Large intestine (tissue), 3 donors: ENCODE measurements around the gene EPN1. TPM values are rescaled to one million over a fixed set of nuclear protein-coding genes. Genes with fewer than 3 reads are reported as not detected.
A peak's percentile ranks its signal among the peaks of the same experiment; 100 is the strongest.

Source experiments
- DNase-seq, 2 donors: peaks; one replicate each; pipeline versions ENCODE4 v3.0.0 to v3.0.0-alpha.2; 2013
- H3K27ac ChIP-seq: one replicate; pipeline ENCODE4 v1.5.1; 2013; ENCODE audit warnings: low read length
- H3K27me3 ChIP-seq: 2 replicates; pipeline ENCODE4 v1.6.1; 2013; ENCODE audit warnings: low read length; ENCODE audit not compliant: control insufficient read depth, insufficient read depth
- H3K36me3 ChIP-seq: 2 replicates; pipeline ENCODE4 v1.6.1; 2013; ENCODE audit warnings: low read length; ENCODE audit not compliant: control insufficient read depth, insufficient read depth
- H3K4me1 ChIP-seq: one replicate; pipeline ENCODE4 v1.6.1; 2013; ENCODE audit warnings: low read length; ENCODE audit not compliant: control insufficient read depth, insufficient read depth
- H3K4me3 ChIP-seq: one replicate; pipeline ENCODE4 v1.5.1; 2013; ENCODE audit warnings: low read length
- H3K9me3 ChIP-seq: one replicate; pipeline ENCODE4 v1.6.1; 2013; ENCODE audit warnings: mild to moderate bottlenecking, low read depth, low read length, moderate library complexity; ENCODE audit not compliant: control insufficient read depth
- WGBS: methylation state at CpG from one replicate; pipeline ENCODE4 v1.1.5; 2013; ENCODE audit warnings: low lambda C conversion rate; ENCODE audit not compliant: insufficient coverage; 5-methylcytosine and 5-hydroxymethylcytosine counted together
- polyA plus RNA-seq: library from polyadenylated mRNA; unstranded; fragments of 120-200 nt; gene quantifications from one replicate; pipeline ENCODE4 v1.2.1, GENCODE V29; 2013

EPN1 gene
- polyA plus RNA-seq, 1 donor: 153 TPM

DNA sequence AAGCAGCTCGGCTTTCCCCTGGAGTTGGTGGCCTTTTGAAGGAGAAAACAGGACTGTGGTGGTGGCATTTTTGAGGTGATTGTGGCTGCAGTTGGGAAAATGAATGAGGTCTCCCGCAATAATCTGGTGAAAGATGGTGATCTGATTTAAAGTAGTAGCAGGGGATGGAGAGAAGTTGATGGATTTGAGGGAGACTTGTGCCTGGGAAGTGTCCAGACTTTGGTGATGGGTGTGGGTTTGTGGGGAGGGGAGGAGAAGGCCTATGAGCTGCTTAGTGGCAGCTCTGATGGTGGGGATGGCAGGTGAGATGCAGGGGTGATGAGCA is 4.0 kb upstream of the EPN1 start:
- H3K4me3 ChIP-seq: no peak overlapping the region
- H3K9me3 ChIP-seq: no peaks in the 10 kb centered on the region
- no CpG with 5 or more reads among the region's 2 CpGs for WGBS
- H3K4me1 ChIP-seq: peaks cover 19% of the 10 kb centered on the region
- H3K36me3 ChIP-seq: peaks cover 65% of the 10 kb centered on the region
- no peaks in the 10 kb centered on the region for H3K27me3 ChIP-seq
- no peak overlapping the region for H3K27ac ChIP-seq
- DNase-seq: no peak

DNA sequence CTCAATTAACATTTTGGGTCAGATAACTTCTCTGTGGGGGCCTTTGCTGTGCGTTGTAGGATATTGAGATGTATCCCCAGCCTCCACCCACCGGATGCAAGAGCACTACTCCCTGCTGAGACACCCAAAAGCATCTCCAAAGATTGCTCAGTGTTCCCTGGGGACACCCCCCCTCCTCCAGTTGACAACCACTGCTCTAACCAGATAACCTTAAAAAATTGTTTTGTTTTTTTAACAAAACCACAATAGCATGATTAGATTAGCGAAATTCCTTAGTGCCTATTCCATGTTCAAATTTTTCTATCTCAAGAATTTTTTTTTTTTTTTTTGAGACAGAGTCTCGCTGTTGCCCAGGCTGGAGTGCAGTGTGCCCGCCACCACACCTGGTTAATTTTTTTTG is 2.6 kb upstream of the EPN1 start:
- no peak overlapping the region for H3K4me3 ChIP-seq
- H3K27ac ChIP-seq: no peak overlapping the region
- no peaks in the 10 kb centered on the region for H3K9me3 ChIP-seq
- H3K4me1 ChIP-seq: peaks cover 23% of the 10 kb centered on the region
- H3K36me3 ChIP-seq: peaks cover 53% of the 10 kb centered on the region
- no peak for DNase-seq
- no peaks in the 10 kb centered on the region for H3K27me3 ChIP-seq
- 100% methylated on average over 1 of the region's 5 CpGs for WGBS

DNA sequence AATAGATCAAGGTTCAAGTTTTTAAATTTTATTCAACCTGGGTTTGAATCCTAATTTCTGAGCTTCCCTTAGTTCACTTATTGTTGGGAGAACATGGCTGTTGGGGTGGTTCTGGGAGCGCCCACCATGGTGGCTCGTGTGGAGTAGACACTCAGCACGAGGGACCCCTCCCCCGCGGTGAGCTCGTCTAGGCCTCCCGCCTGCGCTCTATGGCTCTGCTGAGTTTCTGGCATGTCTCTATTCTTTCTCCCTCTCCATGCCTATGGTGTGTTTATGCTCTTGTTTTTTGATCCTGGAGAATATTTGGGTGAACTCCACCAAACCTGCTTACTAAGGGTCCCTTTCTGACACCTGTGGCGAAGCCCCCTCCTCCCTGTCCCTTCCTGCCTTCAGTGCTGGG is 1.6 kb upstream of the EPN1 start:
- Histone ChIP-seq H3K9me3 (no peaks in the 10 kb centered on the region), H3K27me3 (no peaks in the 10 kb centered on the region), H3K4me1 (peaks cover 26% of the 10 kb centered on the region), H3K27ac (no peak overlapping the region), H3K4me3 (no peak overlapping the region), H3K36me3 (peaks cover 53% of the 10 kb centered on the region)
- DNase-seq: no peak
- 83% methylated on average over 1 of the region's 9 CpGs for WGBS

DNA sequence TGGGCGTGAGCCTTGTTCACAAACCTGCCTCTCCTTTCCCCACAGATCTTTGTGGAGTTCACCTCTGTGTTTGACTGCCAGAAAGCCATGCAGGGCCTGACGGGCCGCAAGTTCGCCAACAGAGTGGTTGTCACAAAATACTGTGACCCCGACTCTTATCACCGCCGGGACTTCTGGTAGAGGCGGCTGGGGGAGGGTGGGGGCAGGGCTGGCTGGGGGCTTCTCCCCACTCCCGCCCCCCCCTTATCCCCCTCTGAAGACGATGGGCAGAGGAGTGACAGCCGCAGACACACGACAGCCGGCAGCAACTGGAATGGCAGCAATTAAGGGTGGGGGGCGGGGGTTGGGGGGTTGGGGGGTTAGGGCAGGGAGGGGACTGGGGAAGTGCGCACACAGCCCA is 1.1 kb upstream of the EPN1 start:
- Histone ChIP-seq H3K9me3 (no peaks in the 10 kb centered on the region), H3K4me1 (peaks cover 22% of the 10 kb centered on the region), H3K36me3 (peaks cover 53% of the 10 kb centered on the region), H3K27me3 (no peaks in the 10 kb centered on the region), H3K4me3 (no peak overlapping the region), H3K27ac (no peak overlapping the region)
- DNase-seq: no peak
- WGBS: no CpG with 5 or more reads among the region's 15 CpGs

DNA sequence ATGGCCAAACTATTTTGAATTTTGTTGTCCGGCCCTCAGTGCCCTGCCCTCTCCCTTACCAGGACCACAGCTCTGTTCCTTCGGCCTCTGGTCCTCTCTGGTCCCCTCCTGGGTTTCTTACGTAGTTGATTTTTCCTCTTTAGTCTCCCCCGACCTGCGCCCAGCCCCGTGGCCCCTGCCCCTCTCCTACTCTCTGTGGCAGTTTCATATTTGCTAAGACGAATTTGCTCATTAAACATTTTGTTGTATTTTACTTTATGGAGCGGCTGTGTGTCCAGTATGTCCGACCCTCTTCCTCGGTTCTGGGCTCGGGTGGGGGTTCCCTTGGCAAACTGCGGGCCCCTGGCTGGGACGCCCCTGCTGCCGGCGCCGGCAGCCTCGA is 576 bp upstream of the EPN1 start:
- Histone ChIP-seq H3K27ac (peak overlapping the region; percentile 56), H3K4me3 (peak overlapping the region; percentile 53), H3K36me3 (peaks cover 53% of the 10 kb centered on the region), H3K9me3 (no peaks in the 10 kb centered on the region), H3K27me3 (no peaks in the 10 kb centered on the region), H3K4me1 (peaks cover 22% of the 10 kb centered on the region)
- no CpG with 5 or more reads among the region's 17 CpGs for WGBS
- DNase-seq: no peak

DNA sequence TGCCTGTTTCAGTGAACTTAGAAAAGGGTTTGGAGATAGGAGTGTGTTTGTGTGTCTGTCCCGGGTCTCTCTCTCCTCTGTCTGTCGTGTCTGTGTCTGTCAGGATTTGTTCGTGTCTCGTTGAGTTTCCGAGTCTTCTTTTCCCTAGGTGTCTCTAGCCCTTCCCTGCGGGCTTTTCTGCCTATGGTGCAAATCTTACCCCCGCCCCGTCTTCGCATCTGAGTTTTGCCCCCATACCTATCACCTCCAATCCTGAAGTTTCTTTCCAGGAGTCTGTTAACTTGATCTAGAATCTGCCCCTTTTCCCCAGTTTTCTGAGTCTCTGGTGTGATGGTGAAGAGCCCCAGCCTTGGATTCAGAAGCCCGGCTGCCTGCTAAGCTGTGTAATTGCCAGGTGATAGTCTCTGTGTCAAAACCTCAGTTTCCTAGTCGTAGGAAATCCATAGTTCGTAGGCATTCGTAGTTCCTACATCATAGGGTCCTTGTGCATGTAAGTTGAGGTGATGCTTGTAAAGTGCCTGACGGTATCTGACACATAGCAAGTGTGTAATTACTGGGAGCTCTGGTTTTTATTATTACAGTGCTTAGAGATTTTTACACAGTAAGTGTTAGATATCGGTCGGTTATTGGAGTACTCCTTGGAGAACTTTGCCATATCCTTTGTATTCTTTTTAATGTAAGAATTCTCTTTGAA is 782 bp downstream of the EPN1 start:
- H3K4me3 ChIP-seq: peak overlapping the region; percentile 88
- H3K4me1 ChIP-seq: peaks cover 22% of the 10 kb centered on the region
- WGBS: no CpG with 5 or more reads among the region's 16 CpGs
- peak overlapping the region; percentile 80 for H3K27ac ChIP-seq
- H3K36me3 ChIP-seq: peaks cover 53% of the 10 kb centered on the region
- DNase-seq: peak in 1 of 2 donors; percentile 17
- no peaks in the 10 kb centered on the region for H3K9me3 ChIP-seq
- no peaks in the 10 kb centered on the region for H3K27me3 ChIP-seq

DNA sequence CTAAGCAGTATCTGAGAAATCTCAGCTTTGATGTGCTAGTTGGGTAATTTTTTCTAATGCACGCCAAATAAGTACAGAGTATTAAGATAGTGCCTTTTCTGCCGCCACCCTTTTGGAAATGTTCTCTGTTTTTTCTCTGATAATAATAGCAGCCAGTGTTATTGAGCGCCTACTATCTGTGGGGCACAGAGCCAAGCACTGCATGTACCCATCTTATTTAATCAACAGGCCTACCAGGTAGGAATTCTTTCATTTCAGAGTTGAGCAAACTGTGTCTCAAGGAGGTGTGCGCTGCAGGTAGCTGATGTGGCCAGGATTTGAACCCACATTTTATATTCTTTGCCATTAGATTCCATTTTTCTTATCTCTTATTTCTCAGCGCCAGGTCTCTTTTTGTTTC is 1.4 kb downstream of the EPN1 start:
- H3K27me3 ChIP-seq: no peaks in the 10 kb centered on the region

DNA sequence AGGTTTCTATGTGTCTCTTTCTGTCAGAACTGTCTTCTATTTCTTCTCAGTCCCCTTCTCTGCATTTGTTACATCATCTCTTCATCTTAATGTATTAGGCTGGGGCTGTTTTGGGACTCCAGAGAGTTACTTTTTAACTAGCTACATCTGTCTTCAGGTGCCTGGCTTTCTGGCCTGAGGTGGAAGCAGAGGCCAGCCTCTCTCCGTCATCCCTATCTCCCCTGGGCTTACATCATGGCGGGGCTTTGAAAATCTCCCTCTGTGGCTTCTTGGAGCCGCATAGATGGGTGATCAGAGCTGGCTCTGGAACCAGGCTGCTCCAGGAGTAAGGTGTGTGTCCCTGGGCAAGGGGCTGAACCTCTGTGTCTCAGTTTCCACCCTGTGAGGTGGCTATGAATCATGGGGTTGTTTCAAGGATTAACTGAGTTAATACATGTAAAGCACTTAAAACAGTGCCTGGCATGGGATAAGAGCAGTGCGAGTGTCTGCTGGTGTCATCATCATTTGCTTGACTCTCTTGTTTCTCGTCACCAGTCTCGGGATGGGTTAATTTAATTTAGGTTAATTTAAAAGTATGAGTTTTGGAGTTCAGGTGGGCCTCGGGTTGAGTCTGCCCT is 2.0 kb downstream of the EPN1 start:
- Histone ChIP-seq H3K9me3 (no peaks in the 10 kb centered on the region), H3K4me1 (peaks cover 22% of the 10 kb centered on the region), H3K27ac (peak overlapping the region; percentile 80), H3K4me3 (peak overlapping the region; percentile 88), H3K36me3 (peaks cover 57% of the 10 kb centered on the region), H3K27me3 (no peaks in the 10 kb centered on the region)
- DNase-seq: peak in 1 of 2 donors; percentile 16
- no CpG with 5 or more reads among the region's 7 CpGs for WGBS

More for the DNA sequence above, 1.4 kb downstream of the EPN1 start:
- DNase-seq: no peak
- H3K27ac ChIP-seq: peak overlapping the region; percentile 80
- H3K4me1 ChIP-seq: peaks cover 22% of the 10 kb centered on the region
- peaks cover 55% of the 10 kb centered on the region for H3K36me3 ChIP-seq
- peak overlapping the region; percentile 88 for H3K4me3 ChIP-seq
- WGBS: 65% methylated on average over 4 of the region's 5 CpGs
- H3K9me3 ChIP-seq: no peaks in the 10 kb centered on the region

DNA sequence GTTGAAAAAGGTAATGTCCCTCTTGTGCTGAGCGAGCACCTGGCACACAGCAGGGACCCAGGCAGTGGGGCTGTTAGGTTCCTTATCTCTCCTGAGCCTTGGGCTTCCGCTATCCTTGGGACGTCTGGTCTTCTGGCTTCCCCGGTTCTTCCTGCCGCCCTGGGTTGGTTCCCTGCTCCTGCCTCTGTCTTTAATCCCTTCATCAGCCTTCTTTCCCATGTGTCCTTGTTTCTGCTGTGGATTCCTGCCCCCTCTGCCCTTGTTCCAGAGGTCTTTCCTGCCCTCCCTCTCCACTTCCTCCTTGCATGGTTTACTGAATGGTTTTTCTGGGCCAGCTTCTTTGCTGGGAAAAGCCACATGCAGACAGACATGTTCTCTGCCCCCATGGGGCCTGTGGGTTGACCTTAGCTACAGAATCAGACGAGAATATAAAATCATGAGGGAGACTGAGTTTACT is 2.6 kb downstream of the EPN1 start:
- 23% methylated on average over 4 of the region's 6 CpGs for WGBS
- H3K36me3 ChIP-seq: peaks cover 58% of the 10 kb centered on the region
- H3K4me1 ChIP-seq: peaks cover 22% of the 10 kb centered on the region

DNA sequence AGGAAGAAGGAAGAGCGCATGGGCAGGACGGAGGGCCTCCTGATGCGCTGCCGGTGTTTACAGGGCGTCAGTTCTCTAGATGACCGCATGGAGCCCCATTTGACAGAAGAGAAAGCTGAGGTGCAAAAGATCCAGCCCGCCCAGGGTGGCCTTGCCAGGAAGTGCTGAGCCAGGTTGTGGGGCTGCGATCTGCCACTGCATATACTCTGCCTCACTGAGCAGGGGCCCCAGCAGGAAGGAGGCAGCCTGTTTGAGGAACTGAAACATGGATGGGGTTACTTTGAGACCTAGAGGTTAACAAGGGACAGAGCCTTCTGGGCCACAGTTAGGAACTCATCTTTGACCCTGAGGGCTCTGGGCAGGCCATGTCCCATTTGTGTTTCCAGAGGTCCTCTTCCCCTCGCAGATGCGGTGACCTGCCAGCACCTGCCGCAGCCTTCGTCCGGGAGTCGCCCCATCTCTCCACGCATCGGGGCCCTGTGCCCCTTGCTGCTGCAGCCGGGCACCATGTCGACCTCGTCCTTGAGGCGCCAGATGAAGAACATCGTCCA is 3.2 kb downstream of the EPN1 start:
- no peak for DNase-seq
- Histone ChIP-seq H3K27me3 (no peaks in the 10 kb centered on the region), H3K4me3 (no peak overlapping the region), H3K27ac (peak overlapping the region; percentile 80), H3K4me1 (peaks cover 25% of the 10 kb centered on the region), H3K36me3 (peaks cover 58% of the 10 kb centered on the region), H3K9me3 (no peaks in the 10 kb centered on the region)
- WGBS: no CpG with 5 or more reads among the region's 21 CpGs

More for the DNA sequence above, 2.6 kb downstream of the EPN1 start:
- peak overlapping the region; percentile 80 for H3K27ac ChIP-seq
- peak overlapping the region; percentile 88 for H3K4me3 ChIP-seq
- H3K27me3 ChIP-seq: no peaks in the 10 kb centered on the region
- no peaks in the 10 kb centered on the region for H3K9me3 ChIP-seq
- DNase-seq: peak; percentile 38 to 82
